B cell (primary cell): ENCODE results near the gene AFF3.

Source experiments
- CTCF ChIP-seq: fragments of 200-600 bp; IDR thresholded peaks from one replicate; pipeline ENCODE4 v1.8.0; 2022; ENCODE audit warnings: antibody characterized with exemption, mild to moderate bottlenecking
- EZH2 ChIP-seq: IDR thresholded peaks from 2 replicates; pipeline ENCODE4 v1.6.1; 2012; ENCODE audit warnings: borderline replicate concordance, low read depth, mild to moderate bottlenecking, moderate library complexity, low read length; ENCODE audit not compliant: insufficient read depth, poor library complexity, severe bottlenecking

DNA sequence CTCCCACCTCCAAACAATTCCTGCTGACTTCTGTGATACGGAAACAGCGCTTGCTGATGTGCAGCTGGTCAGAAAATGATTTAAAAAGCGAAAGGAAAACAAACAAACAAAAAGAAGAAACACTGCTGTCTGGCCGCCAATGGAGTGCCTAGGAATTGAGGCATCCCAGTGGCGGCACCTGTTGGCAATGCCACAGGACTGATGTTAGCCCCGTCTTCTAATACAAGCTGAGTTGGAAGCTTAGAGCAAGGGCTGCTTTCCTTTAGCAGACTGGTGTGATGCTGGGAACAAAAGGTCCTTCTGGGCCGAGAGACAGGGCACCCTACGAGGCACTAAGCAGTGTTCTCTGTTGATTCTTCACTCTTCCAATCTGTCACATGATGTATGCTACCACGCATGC is 489.0 kb downstream of the AFF3 start:
- TF ChIP-seq CTCF (no peak), EZH2 (no peak)
